B cell (primary cell): Measurements from ENCODE around the gene PTPN6. TPM values are rescaled to one million over a fixed set of nuclear protein-coding genes. Genes with fewer than 3 reads are reported as not detected.

Source experiments
- ATAC-seq: fragments of 200-7000 bp; cut with Tn5 transposase; one replicate; pipeline ENCODE4 v1.10.0; 2021; ENCODE audit warnings: low read depth, mild to moderate bottlenecking, moderate number of reproducible peaks, moderate library complexity
- CTCF ChIA-PET: fragments of 350-600 bp; sonication (Branson Sonifier 250); formaldehyde crosslinking; loops from one replicate; lab custom pipeline; 2021; ENCODE audit warnings: antibody characterized with exemption, inconsistent platforms; lab: Charles Lee
- POLR2A ChIA-PET: fragments of 350-600 bp; sonication (Branson Sonifier 250); formaldehyde crosslinking; loops from one replicate; lab custom pipeline; 2021; ENCODE audit warnings: antibody characterized with exemption; lab: Charles Lee
- DNase-seq: peaks from one replicate; pipeline ENCODE4 v3.0.0; 2013
- H2AFZ ChIP-seq: 2 replicates; pipeline ENCODE4 v1.6.1; 2012; ENCODE audit warnings: mild to moderate bottlenecking, low read depth, low read length; ENCODE audit not compliant: insufficient read depth, poor library complexity, severe bottlenecking
- H3K27ac ChIP-seq, 2 donors: 1 replicate in 1 of 2; 2 replicates in 1 of 2; pipeline ENCODE4 v1.5.1; 2012 to 2013; ENCODE audit warnings: low read length in 2 of 2, mild to moderate bottlenecking in 2 of 2, moderate library complexity in 1 of 2
- H3K27me3 ChIP-seq, 4 experiments: fragments of 200-600 bp in 1 of 4; sonication (generic) in 1 of 4; replicated peaks in 1 of 4; 1 replicate in 2 of 4; 2 replicates in 2 of 4; pipeline versions ENCODE4 v1.6.1 to v1.7.0; 2013 to 2016; ENCODE audit warnings: low read length in 3 of 4, mild to moderate bottlenecking in 2 of 4, mixed read lengths in 1 of 4, moderate library complexity in 1 of 4; ENCODE audit not compliant: insufficient read depth in 4 of 4, control insufficient read depth in 3 of 4; ENCODE audit errors: control extremely low read depth in 1 of 4
- H3K36me3 ChIP-seq, 2 experiments: replicated peaks in 1 of 2; 1 replicate in 1 of 2; 2 replicates in 1 of 2; pipeline versions ENCODE4 v1.6.1 to v1.7.1; 2013; ENCODE audit warnings: low read length in 1 of 2; ENCODE audit not compliant: insufficient read depth in 2 of 2, control insufficient read depth in 1 of 2; ENCODE audit errors: control extremely low read depth in 1 of 2, extremely low read depth in 1 of 2
- H3K4me1 ChIP-seq, 2 donors: fragments of 200-600 bp in 1 of 2; sonication (generic) in 1 of 2; 1 replicate in 1 of 2; 2 replicates in 1 of 2; pipeline versions ENCODE4 v1.5.1 to v1.6.1; 2013 to 2017; ENCODE audit warnings: low read length in 2 of 2; ENCODE audit not compliant: control insufficient read depth in 2 of 2, insufficient read depth in 2 of 2
- H3K4me2 ChIP-seq: replicated peaks from 2 replicates; pipeline ENCODE3; 2012; ENCODE audit warnings: mild to moderate bottlenecking, low read depth, low read length; ENCODE audit not compliant: poor library complexity, severe bottlenecking
- H3K4me3 ChIP-seq, 5 experiments: fragments of 200-600 bp in 1 of 5; sonication (generic) in 1 of 5; 1 replicate in 3 of 5; 2 replicates in 2 of 5; pipeline versions ENCODE4 v1.5.1 to v1.7.0; 2011 to 2016; ENCODE audit warnings: low read length in 4 of 5, mild to moderate bottlenecking in 4 of 5, low read depth in 2 of 5, control low read depth in 1 of 5, moderate library complexity in 1 of 5; ENCODE audit not compliant: insufficient read depth in 1 of 5; ENCODE audit errors: control extremely low read depth in 1 of 5, extremely low read depth in 1 of 5
- H3K79me2 ChIP-seq: fragments of 200-600 bp; sonication (generic); one replicate; pipeline ENCODE4 v1.6.0; 2016; ENCODE audit warnings: low read length; ENCODE audit not compliant: control insufficient read depth, insufficient read depth
- H3K9ac ChIP-seq: fragments of 200-600 bp; sonication (generic); 2 replicates; pipeline ENCODE4 v1.6.1; 2017; ENCODE audit warnings: mild to moderate bottlenecking, low read length, moderate library complexity
- H3K9me3 ChIP-seq, 3 donors: one replicate each; pipeline versions ENCODE4 v1.6.1 to v1.7.1; 2013; ENCODE audit warnings: low read length in 2 of 3; ENCODE audit not compliant: control insufficient read depth in 2 of 3, insufficient read depth in 1 of 3; ENCODE audit errors: control extremely low read depth in 1 of 3
- H4K20me1 ChIP-seq: 2 replicates; pipeline ENCODE4 v1.6.0; 2012; ENCODE audit warnings: mild to moderate bottlenecking, low read length; ENCODE audit not compliant: insufficient read depth, control insufficient read depth, poor library complexity, severe bottlenecking
- H3K27ac Mint-ChIP-seq: one replicate; pipeline ENCODE4 v1.8.0; 2021; ENCODE audit warnings: mixed read lengths
- H3K27me3 Mint-ChIP-seq: one replicate; pipeline ENCODE4 v1.8.0; 2021; ENCODE audit warnings: mixed read lengths
- H3K4me1 Mint-ChIP-seq: one replicate; pipeline ENCODE4 v1.8.0; 2021; ENCODE audit warnings: mixed read lengths
- H3K4me3 Mint-ChIP-seq: one replicate; pipeline ENCODE4 v1.8.0; 2021; ENCODE audit warnings: mixed read lengths
- H3K9me3 Mint-ChIP-seq: one replicate; pipeline ENCODE4 v1.8.0; 2022; ENCODE audit warnings: mixed read lengths; ENCODE audit not compliant: insufficient read depth
- CTCF ChIP-seq: fragments of 200-600 bp; IDR thresholded peaks from one replicate; pipeline ENCODE4 v1.8.0; 2022; ENCODE audit warnings: antibody characterized with exemption, mild to moderate bottlenecking
- EZH2 ChIP-seq: IDR thresholded peaks from 2 replicates; pipeline ENCODE4 v1.6.1; 2012; ENCODE audit warnings: borderline replicate concordance, low read depth, mild to moderate bottlenecking, moderate library complexity, low read length; ENCODE audit not compliant: insufficient read depth, poor library complexity, severe bottlenecking
- WGBS: methylation state at CpG from one replicate; pipeline ENCODE4 v1.1.5; 2013; ENCODE audit warnings: missing lambda C conversion rate; ENCODE audit not compliant: insufficient coverage; 5-methylcytosine and 5-hydroxymethylcytosine counted together
- intact Hi-C: fragments of 100-400 bp; cut with micrococcal nuclease; formaldehyde crosslinking; loops from one replicate; pipeline ENCODE4 v1.10.0; 2022
- polyA plus RNA-seq: library from polyadenylated mRNA; depleted of rRNA; stranded (reverse); fragments of >200 nt; gene quantifications from 2 replicates; pipeline ENCODE4 v1.2.3, GENCODE V29; 2012
- total RNA-seq, 2 donors: library from RNA; stranded (reverse); fragments of 120-200 nt in 1 of 2; gene quantifications; 1 replicate in 1 of 2; 2 replicates in 1 of 2; pipeline versions ENCODE4 v1.2.3 to v1.2.4, GENCODE V29; 2013 to 2022

The PTPN6 gene
- total and polyA plus RNA-seq, 2 donors (not counting 1 experiment from before 2014, with no cell fraction given): 312 to 874 TPM

- Mint-ChIP-seq H3K27ac (no peak overlapping the region), H3K4me3 (no peak overlapping the region), H3K27me3 (no peaks in the 10 kb centered on the region), H3K4me1 (peaks cover 18% of the 10 kb centered on the region), H3K9me3 (no peaks in the 10 kb centered on the region)
- H3K9ac ChIP-seq: no peak overlapping the region
- H3K4me2 ChIP-seq: no peak overlapping the region
- H3K27me3 ChIP-seq: no peaks in the 10 kb centered on the region
- TF ChIP-seq EZH2 (no peak), CTCF (no peak)
- intact Hi-C loops: no loop called here
- no peak overlapping the region for H3K4me3 ChIP-seq
- peaks cover 41% of the 10 kb centered on the region for H3K79me2 ChIP-seq
- H3K9me3 ChIP-seq: no peaks in the 10 kb centered on the region
- peaks cover 17% of the 10 kb centered on the region for H4K20me1 ChIP-seq
- 90% methylated on average over 2 of the region's 2 CpGs for WGBS
- POLR2A ChIA-PET: no interaction called here
- CTCF ChIA-PET: interaction anchor here (0.8 to 2.3 kb wide), 6 partner anchors 31 to 209 kb away, joined by 3 to 9 read pairs (median 4); partner anchors contain the start of genes C12orf57, C1R, LPCAT3 and RNU7-1
- H3K4me1 ChIP-seq: peaks cover 7 to 9% of the 10 kb centered on the region in 2 donors
- ATAC-seq: no peak
- no peak overlapping the region for H3K27ac ChIP-seq
- peaks cover 1 to 53% of the 10 kb centered on the region in 2 experiments for H3K36me3 ChIP-seq
- DNase-seq: no peak
- H2AFZ ChIP-seq: no peak overlapping the region
Measured at GRCh38 chr12:6975297-6976032, 24.3 kb downstream of the PTPN6 start.

- 90% methylated on average over 4 of the region's 10 CpGs for WGBS
Measured at GRCh38 chr12:6977653-6978052, 26.5 kb downstream of the PTPN6 start.

More at GRCh38 chr12:6977653-6978052, 26.5 kb downstream of the PTPN6 start:
- Mint-ChIP-seq H3K4me3 (no peak overlapping the region), H3K4me1 (peaks cover under 1% of the 10 kb centered on the region), H3K27me3 (no peaks in the 10 kb centered on the region), H3K27ac (no peak overlapping the region), H3K9me3 (no peaks in the 10 kb centered on the region)
- no peak for DNase-seq
- Histone ChIP-seq H3K27me3 (no peaks in the 10 kb centered on the region), H3K9ac (no peak overlapping the region), H3K9me3 (no peaks in the 10 kb centered on the region), H3K4me3 (no peak overlapping the region), H3K4me2 (no peak overlapping the region), H2AFZ (no peak overlapping the region), H3K27ac (no peak overlapping the region), H4K20me1 (peaks cover 17% of the 10 kb centered on the region), H3K79me2 (peaks cover 22% of the 10 kb centered on the region), H3K4me1 (no peaks in the 10 kb centered on the region), H3K36me3 (peaks cover 1 to 75% of the 10 kb centered on the region in 2 experiments)
- ATAC-seq: no peak
- TF ChIP-seq EZH2 (no peak), CTCF (no peak)
- intact Hi-C loops: no loop called here
- CTCF ChIA-PET: interaction anchor here (0.8 kb wide), 1 partner anchor 27 kb away, joined by 3 read pairs; no protein-coding TSS in a partner anchor
- POLR2A ChIA-PET: no interaction called here
